ENCODE data around the gene IFT20. TPM values are rescaled to one million over a fixed set of nuclear protein-coding genes. Genes with fewer than 3 reads are reported as not detected.

IFT20 gene
- total RNA-seq, 2 experiments from 2014 or later = 52.6 to 53.1 TPM

GRCh38 chr17:28367641-28368305 is 32.5 kb upstream of the IFT20 start:
- TF ChIP-seq CTCF (IDR thresholded peaks at IDR 0.05) = no peak
- POLR2A ChIA-PET = interaction anchor here (6.1 kb wide), 1 partner anchor 11 kb away, joined by 34 read pairs; the partner anchor contains the start of gene POLDIP2
- intact Hi-C loops (cut with DNase I, micrococcal nuclease) = no loop called here
- H3K36me3 ChIP-seq (ENCODE audit: insufficient read depth, low read length) = peaks cover 23% of the 10 kb centered on the region
- peaks cover 23% of the 10 kb centered on the region for H3K36me3 Mint-ChIP-seq (ENCODE audit: low read depth)
- no peaks in the 10 kb centered on the region for H3K9me3 ChIP-seq (ENCODE audit: control insufficient read depth in 1 of 2, insufficient read depth in 1 of 2, low read length in 2 of 2)
- H3K27me3 Mint-ChIP-seq = no peaks in the 10 kb centered on the region
- H3K4me3 Mint-ChIP-seq = no peak overlapping the region
- DNase-seq (no peak), ATAC-seq (ENCODE audit: poor library complexity) (no peak)
- H3K27ac ChIP-seq (ENCODE audit: low read depth in 1 of 2, low read length in 2 of 2) = no peak overlapping the region
- H3K27me3 ChIP-seq (ENCODE audit: control insufficient read depth in 1 of 2, insufficient read depth in 2 of 2, low read length in 2 of 2) = no peaks in the 10 kb centered on the region
- no peak overlapping the region for H3K27ac Mint-ChIP-seq
- H3K4me1 ChIP-seq (ENCODE audit: insufficient read depth, low read length) = peaks cover 15% of the 10 kb centered on the region
- peaks cover 16% of the 10 kb centered on the region for H3K4me1 Mint-ChIP-seq (ENCODE audit: low read depth)
- CTCF ChIA-PET = interaction anchor here (1.9 kb wide), 1 partner anchor 49 kb away, joined by 7 read pairs; no protein-coding TSS in a partner anchor
- H3K9me3 Mint-ChIP-seq = no peaks in the 10 kb centered on the region
- H3K4me3 ChIP-seq (ENCODE audit: low read length) = no peak overlapping the region

GRCh38 chr17:28366605-28367004 is 31.3 kb upstream of the IFT20 start:
- no peak overlapping the region for H3K4me3 Mint-ChIP-seq
- H3K27ac Mint-ChIP-seq = no peak overlapping the region
- ATAC-seq (ENCODE audit: poor library complexity) (no peak), DNase-seq (no peak)
- H3K36me3 ChIP-seq (ENCODE audit: insufficient read depth, low read length) = peaks cover 35% of the 10 kb centered on the region
- CTCF ChIA-PET = no interaction called here
- no peaks in the 10 kb centered on the region for H3K27me3 Mint-ChIP-seq
- no peak for TF ChIP-seq CTCF (IDR thresholded peaks at IDR 0.05)
- peaks cover 6% of the 10 kb centered on the region for H3K4me1 ChIP-seq (ENCODE audit: insufficient read depth, low read length)
- no peak overlapping the region for H3K27ac ChIP-seq (ENCODE audit: low read depth in 1 of 2, low read length in 2 of 2)
- peaks cover 30% of the 10 kb centered on the region for H3K36me3 Mint-ChIP-seq (ENCODE audit: low read depth)
- H3K9me3 Mint-ChIP-seq = no peaks in the 10 kb centered on the region
- H3K9me3 ChIP-seq (ENCODE audit: control insufficient read depth in 1 of 2, insufficient read depth in 1 of 2, low read length in 2 of 2) = no peaks in the 10 kb centered on the region
- peaks cover 11% of the 10 kb centered on the region for H3K4me1 Mint-ChIP-seq (ENCODE audit: low read depth)
- no peak overlapping the region for H3K4me3 ChIP-seq (ENCODE audit: low read length)
- H3K27me3 ChIP-seq (ENCODE audit: control insufficient read depth in 1 of 2, insufficient read depth in 2 of 2, low read length in 2 of 2) = no peaks in the 10 kb centered on the region
- intact Hi-C loops (cut with DNase I, micrococcal nuclease) = no loop called here
- POLR2A ChIA-PET = interaction anchor here (1.5 kb wide), 1 partner anchor 9 kb away, joined by 5 read pairs; the partner anchor contains the start of gene POLDIP2

- Histone ChIP-seq H3K27me3 (ENCODE audit: control insufficient read depth in 1 of 2, insufficient read depth in 2 of 2, low read length in 2 of 2) (no peaks in the 10 kb centered on the region), H3K4me1 (ENCODE audit: insufficient read depth, low read length) (no peaks in the 10 kb centered on the region), H3K4me3 (ENCODE audit: low read length) (no peak overlapping the region), H3K36me3 (ENCODE audit: insufficient read depth, low read length) (peaks cover 46% of the 10 kb centered on the region), H3K27ac (ENCODE audit: low read depth in 1 of 2, low read length in 2 of 2) (no peak overlapping the region), H3K9me3 (ENCODE audit: control insufficient read depth in 1 of 2, insufficient read depth in 1 of 2, low read length in 2 of 2) (no peaks in the 10 kb centered on the region)
- intact Hi-C loops (cut with DNase I, micrococcal nuclease) = no loop called here
- DNase-seq (no peak), ATAC-seq (ENCODE audit: poor library complexity) (no peak)
- peaks cover 5% of the 10 kb centered on the region for H3K4me1 Mint-ChIP-seq (ENCODE audit: low read depth)
- POLR2A ChIA-PET = interaction anchor here (1.5 kb wide), 1 partner anchor 8 kb away, joined by 5 read pairs; the partner anchor contains the start of gene POLDIP2
- no peaks in the 10 kb centered on the region for H3K27me3 Mint-ChIP-seq
- CTCF ChIA-PET = no interaction called here
- H3K36me3 Mint-ChIP-seq (ENCODE audit: low read depth) = peaks cover 41% of the 10 kb centered on the region
- H3K27ac Mint-ChIP-seq = no peak overlapping the region
- H3K9me3 Mint-ChIP-seq = no peaks in the 10 kb centered on the region
- no peak for TF ChIP-seq CTCF (IDR thresholded peaks at IDR 0.05)
- H3K4me3 Mint-ChIP-seq = no peak overlapping the region
Observed at GRCh38 chr17:28365487-28365886, 30.2 kb upstream of the IFT20 start.
